HepG2 (cell line): ENCODE measurements around the gene HDDC2. TPM values are rescaled to one million over a fixed set of nuclear protein-coding genes. Genes with fewer than 3 reads are reported as not detected.

Source experiments
- ATAC-seq: fragments of 200-7000 bp; cut with Tn5 transposase; 3 replicates; pipeline ENCODE4 v1.9.1; 2020; ENCODE audit warnings: mild to moderate bottlenecking, moderate library complexity
- BruUV-seq: library from RNA; stranded (reverse); fragments of 400-500 nt; replicated peaks from 2 replicates; lab custom pipeline; 2021; lab: Mats Ljungman, UMichigan
- CTCF ChIA-PET: fragments of 300-600 bp; formaldehyde crosslinking; extraction: SDS; loops from one replicate; lab custom pipeline; 2021; ENCODE audit warnings: low total read pairs, inconsistent platforms, low intra/inter-chr PET ratio; lab: Yijun Ruan, JAX
- POLR2A ChIA-PET: fragments of 350-600 bp; sonication (Branson Sonifier 250); formaldehyde crosslinking; loops from one replicate; lab custom pipeline; 2020; ENCODE audit warnings: antibody characterized with exemption, inconsistent platforms; lab: Yijun Ruan, JAX
- DNase-seq: peaks from one replicate; pipeline ENCODE4 v3.0.0-alpha.2; 2015; ENCODE audit warnings: low spot score
- FAIRE-seq: peaks from 3 replicates; lab custom pipeline; 2011; peaks lifted over from hg19 to GRCh38; lab: Jason Lieb, UNC
- H2AFZ ChIP-seq: one replicate; pipeline ENCODE4 v1.6.1; 2011; ENCODE audit warnings: low read length, inconsistent platforms
- H3K27ac ChIP-seq: fragments of 300-600 bp; 3 replicates; pipeline ENCODE4 v1.8.0; 2011; ENCODE audit warnings: mixed run types, mild to moderate bottlenecking, mixed read lengths, low read length, inconsistent platforms; ENCODE audit not compliant: insufficient read depth; ENCODE audit errors: extremely low read length
- H3K27me3 ChIP-seq, 2 experiments: fragments of 200-600 bp in 1 of 2; 2 replicates in 1 of 2; 3 replicates in 1 of 2; pipeline versions ENCODE4 v1.6.0 to v1.8.0; 2011; ENCODE audit warnings: low read length in 2 of 2, mild to moderate bottlenecking in 2 of 2, moderate library complexity in 2 of 2, inconsistent platforms in 1 of 2; ENCODE audit not compliant: insufficient read depth in 2 of 2, control insufficient read depth in 1 of 2
- H3K36me3 ChIP-seq, 2 experiments: fragments of 200-600 bp in 1 of 2; replicated peaks in 1 of 2; 2 replicates in 1 of 2; 3 replicates in 1 of 2; pipeline versions ENCODE4 v1.5.1 to v1.8.0; 2011; ENCODE audit warnings: low read length in 2 of 2, inconsistent platforms in 1 of 2; ENCODE audit not compliant: insufficient read depth in 2 of 2, control insufficient read depth in 1 of 2
- H3K4me1 ChIP-seq: 2 replicates; pipeline ENCODE4 v1.5.1; 2012; ENCODE audit warnings: low read length, inconsistent platforms; ENCODE audit not compliant: insufficient read depth
- H3K4me2 ChIP-seq: 2 replicates; pipeline ENCODE4 v1.6.0; 2011; ENCODE audit warnings: low read depth, low read length, inconsistent platforms
- H3K4me3 ChIP-seq, 3 experiments: fragments of 200-600 bp in 1 of 3; sonication (generic), shearing (Covaris generic) in 1 of 3; replicated peaks in 1 of 3; 2 replicates each; pipeline ENCODE4 v1.5.1; 2011 to 2016; ENCODE audit warnings: low read length in 3 of 3, inconsistent platforms in 2 of 3, low read depth in 2 of 3, mild to moderate bottlenecking in 2 of 3, control low read depth in 1 of 3, mixed read lengths in 1 of 3; ENCODE audit not compliant: insufficient read depth in 1 of 3
- H3K79me2 ChIP-seq: one replicate; pipeline ENCODE4 v1.6.1; 2011; ENCODE audit warnings: low read length, inconsistent platforms; ENCODE audit not compliant: insufficient read depth
- H3K9ac ChIP-seq: 2 replicates; pipeline ENCODE4 v1.6.0; 2011; ENCODE audit warnings: mild to moderate bottlenecking, low read depth, low read length, inconsistent platforms; ENCODE audit not compliant: insufficient read depth
- H3K9me3 ChIP-seq: 2 replicates; pipeline ENCODE4 v1.5.1; 2012; ENCODE audit warnings: mild to moderate bottlenecking, low read length
- H4K20me1 ChIP-seq: 2 replicates; pipeline ENCODE4 v1.6.0; 2011; ENCODE audit warnings: inconsistent platforms, mild to moderate bottlenecking, low read length, moderate library complexity; ENCODE audit not compliant: insufficient read depth
- TARDBP ChIP-seq: sonication (generic); formaldehyde crosslinking; IDR thresholded peaks from 2 replicates; pipeline ENCODE4 v1.8.0; 2022; ENCODE audit warnings: mild to moderate bottlenecking, missing genetic modification reagents
- ZNF878 ChIP-seq: sonication (generic); formaldehyde crosslinking; IDR thresholded peaks from 2 replicates; pipeline ENCODE4 v1.8.1; 2023; ENCODE audit warnings: mild to moderate bottlenecking, missing genetic modification reagents, moderate library complexity
- ZSCAN30 ChIP-seq: sonication (generic); formaldehyde crosslinking; IDR thresholded peaks from 2 replicates; pipeline ENCODE4 v1.5.0; 2020; ENCODE audit warnings: mild to moderate bottlenecking, missing genetic modification reagents
- WGBS: methylation state at CpG from one replicate; pipeline ENCODE4 v1.1.6; 2017; ENCODE audit warnings: low lambda C conversion rate; 5-methylcytosine and 5-hydroxymethylcytosine counted together
- in situ Hi-C: cut with HindIII; loops from 2 replicates; pipeline ENCODE4 v1.10.0; 2017; ENCODE audit warnings: low pct_unique_long_range_greater_than_20kb; ENCODE audit not compliant: extremely low pct_ligation_motif_present
- intact Hi-C: fragments of 100-400 bp; cut with micrococcal nuclease; formaldehyde crosslinking; loops from one replicate; pipeline ENCODE4 v1.10.0; 2022; ENCODE audit not compliant: unreplicated experiment
- polyA plus RNA-seq, 8 experiments: library from polyadenylated mRNA; depleted of rRNA in 3 of 8; stranded (reverse) in 7 of 8; unstranded in 1 of 8; fragments of >200 nt; fragmentation: Illumina TruSeq in 4 of 8; extraction: Trizol in 4 of 8; gene quantifications; 2 replicates each; pipeline versions ENCODE4 v1.2.1 to v1.2.3, GENCODE V29; 2011 to 2016; ENCODE audit warnings: low read depth in 4 of 8, missing spikeins in 1 of 8, mixed read lengths in 1 of 8; ENCODE audit not compliant: insufficient read depth in 1 of 8
- total RNA-seq, 5 experiments: library from RNA; depleted of rRNA; stranded (reverse); fragments of >200 nt; fragmentation: Illumina TruSeq; extraction: Trizol; gene quantifications; 2 replicates each; pipeline ENCODE4 v1.2.3, GENCODE V29; 2016; ENCODE audit warnings: low read depth in 1 of 5
- TF ChIP-seq, protein P1 (sequence below): sonication (generic); formaldehyde crosslinking; IDR thresholded peaks from 2 replicates; pipeline ENCODE4 v1.5.0; 2020; ENCODE audit warnings: missing genetic modification reagents, mild to moderate bottlenecking, borderline replicate concordance
- TF ChIP-seq, protein P2 (sequence below): sonication (generic); formaldehyde crosslinking; IDR thresholded peaks from 2 replicates; pipeline ENCODE4 v1.4.0; 2020; ENCODE audit warnings: mild to moderate bottlenecking, missing genetic modification reagents, borderline replicate concordance

Gene HDDC2
- total and polyA plus RNA-seq, 2 of the 13 experiments (the other 11 are each of a cell fraction or from before 2014, with no cell fraction given) = 76.7 to 78.7 TPM

DNA sequence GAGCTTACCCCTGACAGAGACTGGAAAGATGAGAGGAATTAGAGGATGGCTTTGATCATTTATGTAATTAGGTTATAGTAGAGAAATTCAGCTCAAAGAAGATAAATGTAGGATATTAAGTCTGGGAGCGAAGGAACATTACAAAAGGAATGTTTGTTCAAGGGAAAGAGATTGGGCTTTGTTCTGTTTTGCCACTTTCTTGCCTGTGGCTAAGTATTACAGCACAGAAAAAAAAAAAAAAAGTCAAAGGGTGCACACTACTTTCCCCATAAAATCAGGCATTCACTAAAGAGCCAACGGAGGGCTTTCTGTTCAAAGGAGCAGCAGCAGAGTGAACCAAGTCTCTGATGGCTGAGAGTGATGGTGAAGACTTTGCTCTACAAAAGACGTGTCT lies 5.0 kb upstream of the HDDC2 start:
- no peak for FAIRE-seq
- 8% methylated on average over 3 of the region's 3 CpGs for WGBS
- intact Hi-C loops (no loop called here), in situ Hi-C loops (loop anchor here (10.0 to 25.0 kb wide), 2 partner anchors 648 to 1806 kb away; partner anchors contain the start of genes HINT3 and RSPO3)
- DNase-seq = no peak
- Histone ChIP-seq H2AFZ (no peak overlapping the region), H3K4me3 (no peak overlapping the region), H3K36me3 (no peaks in the 10 kb centered on the region), H3K27me3 (0 out of 5 replicates have a peak, but pooled peaks cover 0 to 4% of the 10 kb centered on the region in 2 experiments), H3K4me2 (no peak overlapping the region), H3K9me3 (peaks cover 7% of the 10 kb centered on the region; the same call in 1 of the 2 replicates), H3K79me2 (no peaks in the 10 kb centered on the region), H3K4me1 (peaks cover 29% of the 10 kb centered on the region), H4K20me1 (no peaks in the 10 kb centered on the region), H3K27ac (no peak overlapping the region), H3K9ac (no peak overlapping the region)
- ChIA-PET CTCF (no interaction called here), POLR2A (interaction anchor here (0.8 to 1.3 kb wide), 2 partner anchors 484 to 680 kb away, joined by 3 read pairs; partner anchors contain the start of genes NCOA7 and TRMT11)
- TF ChIP-seq ZNF878 (CRISPR knock-in tag) = no peak
- no peak for ATAC-seq
- BruUV-seq = no TSS peak

DNA sequence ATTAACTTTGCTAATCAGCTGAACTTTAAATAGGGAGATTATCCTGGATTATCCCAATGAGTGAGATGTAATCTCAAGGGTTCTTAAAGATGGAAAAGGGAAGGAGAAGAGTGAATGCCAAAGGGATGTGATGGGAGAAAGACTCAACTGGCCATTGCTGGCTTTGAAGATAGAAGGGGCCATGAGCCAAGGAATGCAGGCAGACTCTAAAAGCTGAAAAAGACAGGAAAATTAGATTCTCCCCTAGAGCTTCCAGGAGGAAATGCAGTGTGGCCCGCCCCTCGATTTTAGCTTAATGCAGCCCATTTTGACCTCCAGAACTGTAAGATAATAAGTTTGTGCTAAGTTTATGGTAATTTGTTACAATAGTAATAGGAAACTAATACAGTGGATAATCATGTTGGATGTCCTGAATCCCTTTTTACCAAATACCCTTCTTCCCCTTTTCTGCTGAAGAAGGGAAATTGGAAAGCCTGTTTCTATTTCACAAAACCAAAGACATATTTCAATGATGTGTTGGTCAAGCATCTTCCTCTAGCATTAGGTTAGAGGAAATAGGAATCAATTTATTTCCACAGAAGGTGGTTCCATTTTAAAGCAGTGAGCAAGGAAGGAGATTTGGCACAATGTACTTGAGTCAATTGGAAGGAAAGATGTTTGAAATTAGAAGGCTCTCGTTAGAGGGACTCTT lies 3.3 kb upstream of the HDDC2 start:
- intact Hi-C loops (loop anchor here (5.0 kb wide), 1 partner anchor 113 kb away; no protein-coding TSS in a partner anchor), in situ Hi-C loops (loop anchor here (10.0 to 25.0 kb wide), 2 partner anchors 650 to 1807 kb away; partner anchors contain the start of genes HINT3 and RSPO3)
- Histone ChIP-seq H3K27me3 (peaks cover 0 to 4% of the 10 kb centered on the region in 2 experiments; a peak in 1 of 5 replicates), H4K20me1 (no peaks in the 10 kb centered on the region), H2AFZ (no peak overlapping the region), H3K9ac (no peak overlapping the region), H3K4me2 (no peak overlapping the region), H3K27ac (no peak overlapping the region), H3K79me2 (no peaks in the 10 kb centered on the region), H3K9me3 (peaks cover 7% of the 10 kb centered on the region; the same call in 1 of the 2 replicates), H3K4me3 (no peak overlapping the region), H3K4me1 (peaks cover 39% of the 10 kb centered on the region), H3K36me3 (no peaks in the 10 kb centered on the region)
- FAIRE-seq (no peak), ATAC-seq (no peak), DNase-seq (no peak)
- WGBS = 16% methylated on average over 3 of the region's 3 CpGs
- ChIA-PET CTCF (no interaction called here), POLR2A (no interaction called here)
- TF ChIP-seq TARDBP (CRISPR knock-in tag) = no peak
- TF ChIP-seq ZSCAN30 (CRISPR knock-in tag) = no peak
- TF ChIP-seq, protein P1, sequence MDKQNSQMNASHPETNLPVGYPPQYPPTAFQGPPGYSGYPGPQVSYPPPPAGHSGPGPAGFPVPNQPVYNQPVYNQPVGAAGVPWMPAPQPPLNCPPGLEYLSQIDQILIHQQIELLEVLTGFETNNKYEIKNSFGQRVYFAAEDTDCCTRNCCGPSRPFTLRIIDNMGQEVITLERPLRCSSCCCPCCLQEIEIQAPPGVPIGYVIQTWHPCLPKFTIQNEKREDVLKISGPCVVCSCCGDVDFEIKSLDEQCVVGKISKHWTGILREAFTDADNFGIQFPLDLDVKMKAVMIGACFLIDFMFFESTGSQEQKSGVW (CRISPR knock-in tag) = no peak
- TF ChIP-seq, protein P2, sequence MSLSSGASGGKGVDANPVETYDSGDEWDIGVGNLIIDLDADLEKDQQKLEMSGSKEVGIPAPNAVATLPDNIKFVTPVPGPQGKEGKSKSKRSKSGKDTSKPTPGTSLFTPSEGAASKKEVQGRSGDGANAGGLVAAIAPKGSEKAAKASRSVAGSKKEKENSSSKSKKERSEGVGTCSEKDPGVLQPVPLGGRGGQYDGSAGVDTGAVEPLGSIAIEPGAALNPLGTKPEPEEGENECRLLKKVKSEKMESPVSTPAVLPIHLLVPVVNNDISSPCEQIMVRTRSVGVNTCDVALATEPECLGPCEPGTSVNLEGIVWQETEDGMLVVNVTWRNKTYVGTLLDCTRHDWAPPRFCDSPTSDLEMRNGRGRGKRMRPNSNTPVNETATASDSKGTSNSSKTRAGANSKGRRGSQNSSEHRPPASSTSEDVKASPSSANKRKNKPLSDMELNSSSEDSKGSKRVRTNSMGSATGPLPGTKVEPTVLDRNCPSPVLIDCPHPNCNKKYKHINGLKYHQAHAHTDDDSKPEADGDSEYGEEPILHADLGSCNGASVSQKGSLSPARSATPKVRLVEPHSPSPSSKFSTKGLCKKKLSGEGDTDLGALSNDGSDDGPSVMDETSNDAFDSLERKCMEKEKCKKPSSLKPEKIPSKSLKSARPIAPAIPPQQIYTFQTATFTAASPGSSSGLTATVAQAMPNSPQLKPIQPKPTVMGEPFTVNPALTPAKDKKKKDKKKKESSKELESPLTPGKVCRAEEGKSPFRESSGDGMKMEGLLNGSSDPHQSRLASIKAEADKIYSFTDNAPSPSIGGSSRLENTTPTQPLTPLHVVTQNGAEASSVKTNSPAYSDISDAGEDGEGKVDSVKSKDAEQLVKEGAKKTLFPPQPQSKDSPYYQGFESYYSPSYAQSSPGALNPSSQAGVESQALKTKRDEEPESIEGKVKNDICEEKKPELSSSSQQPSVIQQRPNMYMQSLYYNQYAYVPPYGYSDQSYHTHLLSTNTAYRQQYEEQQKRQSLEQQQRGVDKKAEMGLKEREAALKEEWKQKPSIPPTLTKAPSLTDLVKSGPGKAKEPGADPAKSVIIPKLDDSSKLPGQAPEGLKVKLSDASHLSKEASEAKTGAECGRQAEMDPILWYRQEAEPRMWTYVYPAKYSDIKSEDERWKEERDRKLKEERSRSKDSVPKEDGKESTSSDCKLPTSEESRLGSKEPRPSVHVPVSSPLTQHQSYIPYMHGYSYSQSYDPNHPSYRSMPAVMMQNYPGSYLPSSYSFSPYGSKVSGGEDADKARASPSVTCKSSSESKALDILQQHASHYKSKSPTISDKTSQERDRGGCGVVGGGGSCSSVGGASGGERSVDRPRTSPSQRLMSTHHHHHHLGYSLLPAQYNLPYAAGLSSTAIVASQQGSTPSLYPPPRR (CRISPR knock-in tag) = no peak
- no TSS peak for BruUV-seq
